ENCODE data around the gene ARHGAP20.

ARHGAP20 gene

GRCh38 chr11:110711776-110712658 lies at the start of gene ARHGAP20:
TSS of gene ARHGAP20 (minus strand) at chr11:110712437. CDS start at chr11:110712231, 206 bp downstream.
- DNase-seq: peak; percentile 85

GRCh38 chr11:110761991-110762390 lies 49.8 kb upstream of the ARHGAP20 start:
- DNase-seq: peak; percentile 75

GRCh38 chr11:110761131-110761530 lies 48.9 kb upstream of the ARHGAP20 start:
- no peak for DNase-seq

GRCh38 chr11:110759972-110760381 lies 47.7 kb upstream of the ARHGAP20 start:
- peak; percentile 58 for DNase-seq

GRCh38 chr11:110757962-110758755 lies 45.9 kb upstream of the ARHGAP20 start:
- DNase-seq: no peak

- no peak for DNase-seq
Measured at GRCh38 chr11:110757066-110757465, 44.8 kb upstream of the ARHGAP20 start.

- DNase-seq: no peak
Measured at GRCh38 chr11:110755941-110756340, 43.7 kb upstream of the ARHGAP20 start.

GRCh38 chr11:110752890-110753289 lies 40.7 kb upstream of the ARHGAP20 start:
- DNase-seq: no peak

GRCh38 chr11:110750100-110750499 lies 37.9 kb upstream of the ARHGAP20 start:
- DNase-seq: no peak

GRCh38 chr11:110747531-110747930 lies 35.3 kb upstream of the ARHGAP20 start:
- DNase-seq: no peak

- no peak for DNase-seq
Measured at GRCh38 chr11:110738641-110739040, 26.4 kb upstream of the ARHGAP20 start.

GRCh38 chr11:110737593-110737992 lies 25.4 kb upstream of the ARHGAP20 start:
- no peak for DNase-seq

- no peak for DNase-seq
Measured at GRCh38 chr11:110736171-110736553, 23.9 kb upstream of the ARHGAP20 start.

GRCh38 chr11:110735455-110736170 lies 23.4 kb upstream of the ARHGAP20 start:
- no peak for DNase-seq

- DNase-seq: no peak
Measured at GRCh38 chr11:110734790-110735189, 22.6 kb upstream of the ARHGAP20 start.

- no peak for DNase-seq
Measured at GRCh38 chr11:110730773-110731172, 18.5 kb upstream of the ARHGAP20 start.

- no peak for DNase-seq
Measured at GRCh38 chr11:110728883-110729282, 16.6 kb upstream of the ARHGAP20 start.

GRCh38 chr11:110728476-110728875 lies 16.2 kb upstream of the ARHGAP20 start:
- no peak for DNase-seq

GRCh38 chr11:110724358-110724757 lies 12.1 kb upstream of the ARHGAP20 start:
- DNase-seq: no peak

GRCh38 chr11:110720431-110721275 lies 8.4 kb upstream of the ARHGAP20 start:
- DNase-seq: no peak

GRCh38 chr11:110716361-110716760 lies 4.1 kb upstream of the ARHGAP20 start:
- DNase-seq: no peak

GRCh38 chr11:110715541-110715940 lies 3.3 kb upstream of the ARHGAP20 start:
- no peak for DNase-seq
